Activated B cell treated with CpG ODN at 0.5 μM for 24 hours (primary cell): ENCODE measurements around the gene SNX30. TPM values are rescaled to one million over a fixed set of nuclear protein-coding genes. Genes with fewer than 3 reads are reported as not detected.

Source experiments
- ATAC-seq: fragments of 200-7000 bp; cut with Tn5 transposase; one replicate; pipeline ENCODE4 v1.10.0; 2021; ENCODE audit warnings: low read depth, mild to moderate bottlenecking, moderate library complexity
- CTCF ChIA-PET: fragments of 350-600 bp; sonication (Branson Sonifier 250); formaldehyde crosslinking; loops from one replicate; lab custom pipeline; 2021; ENCODE audit warnings: antibody characterized with exemption; lab: Charles Lee
- POLR2A ChIA-PET: fragments of 350-600 bp; sonication (Branson Sonifier 250); formaldehyde crosslinking; loops from one replicate; lab custom pipeline; 2021; ENCODE audit warnings: antibody characterized with exemption; lab: Charles Lee
- DNase-seq: peaks from one replicate; pipeline ENCODE4 v3.0.0; 2022
- H3K27ac Mint-ChIP-seq: one replicate; pipeline ENCODE4 v1.8.0; 2020; ENCODE audit warnings: mixed read lengths
- H3K27me3 Mint-ChIP-seq: one replicate; pipeline ENCODE4 v1.8.0; 2021; ENCODE audit warnings: mixed read lengths
- H3K36me3 Mint-ChIP-seq: one replicate; pipeline ENCODE4 v1.8.0; 2021; ENCODE audit warnings: low read depth, mixed read lengths
- H3K4me1 Mint-ChIP-seq: one replicate; pipeline ENCODE4 v1.8.0; 2021; ENCODE audit warnings: mixed read lengths
- H3K4me3 Mint-ChIP-seq: one replicate; pipeline ENCODE4 v1.8.0; 2020; ENCODE audit warnings: mild to moderate bottlenecking, mixed read lengths
- H3K9me3 Mint-ChIP-seq: one replicate; pipeline ENCODE4 v1.8.0; 2020; ENCODE audit warnings: mixed read lengths
- CTCF ChIP-seq: fragments of 200-600 bp; IDR thresholded peaks from one replicate; pipeline ENCODE4 v1.8.0; 2022; ENCODE audit warnings: antibody characterized with exemption, mild to moderate bottlenecking
- intact Hi-C: fragments of 100-400 bp; cut with micrococcal nuclease; formaldehyde crosslinking; loops from one replicate; pipeline ENCODE4 v1.15.1; 2024
- total RNA-seq: library from RNA; stranded (reverse); gene quantifications from 2 replicates; pipeline ENCODE4 v1.2.3, GENCODE V29; 2022

SNX30 gene
- total RNA-seq, 1 donor from 2014 or later: 6.5 TPM

DNA sequence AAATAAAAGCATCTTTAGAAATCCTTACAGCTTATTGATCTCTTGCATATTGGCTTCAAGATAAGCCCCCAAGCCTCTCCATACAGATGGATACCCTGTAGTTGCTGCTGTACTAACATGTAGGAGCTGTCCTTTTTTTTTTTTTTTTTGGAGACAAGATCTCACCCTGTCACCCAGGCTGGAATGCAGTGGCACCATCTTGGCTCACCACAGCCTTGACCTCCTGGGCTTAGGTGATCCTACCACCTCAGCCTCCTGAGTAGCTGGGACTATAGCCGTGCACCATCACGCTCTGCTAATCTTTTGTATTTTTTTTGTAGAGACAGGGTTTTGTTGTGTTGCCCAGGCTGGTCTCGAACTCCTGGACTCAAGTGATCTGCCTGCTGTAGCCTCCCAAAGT is 35.4 kb downstream of the SNX30 start:
- Mint-ChIP-seq H3K4me3 (no peak overlapping the region), H3K4me1 (peaks cover 35% of the 10 kb centered on the region), H3K27ac (no peak overlapping the region), H3K9me3 (no peaks in the 10 kb centered on the region), H3K36me3 (no peaks in the 10 kb centered on the region), H3K27me3 (no peaks in the 10 kb centered on the region)
- DNase-seq: no peak
- ATAC-seq: no peak
- POLR2A ChIA-PET: interaction anchor here (0.7 kb wide), 1 partner anchor 32 kb away, joined by 3 read pairs; no protein-coding TSS in a partner anchor
- TF ChIP-seq CTCF: no peak
- intact Hi-C loops: loop anchor here (2.0 kb wide), 1 partner anchor 35 kb away; the partner anchor contains the start of gene SNX30
- CTCF ChIA-PET: interaction anchor here (1.7 kb wide), 1 partner anchor 34 kb away, joined by 5 read pairs; no protein-coding TSS in a partner anchor

GRCh38 chr9:112786829-112787520 is 36.4 kb downstream of the SNX30 start:
- Mint-ChIP-seq H3K9me3 (no peaks in the 10 kb centered on the region), H3K27ac (peak overlapping the region; percentile 77), H3K4me1 (peaks cover 35% of the 10 kb centered on the region), H3K27me3 (no peaks in the 10 kb centered on the region), H3K36me3 (no peaks in the 10 kb centered on the region), H3K4me3 (peak overlapping the region; percentile 66)
- TF ChIP-seq CTCF: no peak
- ChIA-PET POLR2A (interaction anchor here (1.0 kb wide), 1 partner anchor 72 kb away, joined by 5 read pairs; no protein-coding TSS in a partner anchor), CTCF (interaction anchor here (0.7 to 0.8 kb wide), 2 partner anchors 33 to 79 kb away, joined by 3 read pairs; no protein-coding TSS in a partner anchor)
- ATAC-seq (peak; percentile 82), DNase-seq (no peak)
- intact Hi-C loops: loop anchor here (1.0 to 2.0 kb wide), 3 partner anchors 22 to 69 kb away; partner anchors contain the start of genes INIP and SNX30

DNA sequence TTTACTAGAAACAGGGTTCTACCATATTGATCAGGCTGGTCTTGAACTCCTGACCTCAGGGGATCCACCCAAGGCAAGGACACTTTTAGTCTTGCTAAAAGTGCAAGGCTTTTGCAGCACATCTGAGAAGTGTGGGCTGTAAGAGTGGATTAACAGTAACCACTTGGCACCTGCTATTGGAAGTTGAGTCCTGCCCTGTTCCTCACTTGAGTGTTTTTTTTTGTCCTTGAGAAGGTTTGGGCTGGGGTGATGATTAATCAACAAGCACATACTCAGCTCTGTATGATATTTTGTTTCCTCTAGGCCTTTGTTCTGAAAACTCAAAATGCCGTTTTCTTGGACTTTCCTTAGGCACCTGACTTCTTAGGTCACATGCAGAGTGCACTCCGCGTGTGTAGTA is 37.4 kb downstream of the SNX30 start:
- Mint-ChIP-seq H3K27me3 (no peaks in the 10 kb centered on the region), H3K4me3 (peak overlapping the region; percentile 66), H3K9me3 (no peaks in the 10 kb centered on the region), H3K4me1 (peaks cover 45% of the 10 kb centered on the region), H3K36me3 (no peaks in the 10 kb centered on the region), H3K27ac (no peak overlapping the region)
- POLR2A ChIA-PET: interaction anchor here (1.0 kb wide), 1 partner anchor 73 kb away, joined by 5 read pairs; no protein-coding TSS in a partner anchor
- no peak for DNase-seq
- TF ChIP-seq CTCF: no peak
- intact Hi-C loops: loop anchor here (1.0 to 2.0 kb wide), 4 partner anchors 21 to 345 kb away; partner anchors contain the start of genes INIP and SNX30
- CTCF ChIA-PET: no interaction called here
- ATAC-seq: no peak

- no peak overlapping the region for H3K27ac Mint-ChIP-seq
Observed at GRCh38 chr9:112789473-112789872, 38.9 kb downstream of the SNX30 start.

More at GRCh38 chr9:112789473-112789872, 38.9 kb downstream of the SNX30 start:
- DNase-seq: no peak
- Mint-ChIP-seq H3K9me3 (no peaks in the 10 kb centered on the region), H3K4me1 (peaks cover 46% of the 10 kb centered on the region), H3K4me3 (no peak overlapping the region), H3K27me3 (no peaks in the 10 kb centered on the region), H3K36me3 (no peaks in the 10 kb centered on the region)
- ChIA-PET CTCF (no interaction called here), POLR2A (no interaction called here)
- no peak for ATAC-seq
- no peak for TF ChIP-seq CTCF
- intact Hi-C loops: loop anchor here (2.0 kb wide), 1 partner anchor 347 kb away; no protein-coding TSS in a partner anchor
